OCI-LY7 (cell line): ENCODE data around the gene CENPC. TPM values are rescaled to one million over a fixed set of nuclear protein-coding genes. Genes with fewer than 3 reads are reported as not detected.

ENCODE experiments used
- BruUV-seq: library from RNA; stranded (reverse); fragments of 400-500 nt; replicated peaks from 2 replicates; lab custom pipeline; 2021; lab: Mats Ljungman, UMichigan
- CTCF ChIA-PET: fragments of 300-600 bp; sonication (Branson Sonifier 250); formaldehyde crosslinking; loops from one replicate; lab custom pipeline; 2022; ENCODE audit warnings: antibody characterized with exemption; ENCODE audit not compliant: unreplicated experiment; lab: Charles Lee
- POLR2A ChIA-PET: fragments of 300-600 bp; sonication (Branson Sonifier 250); formaldehyde crosslinking; loops from one replicate; lab custom pipeline; 2022; ENCODE audit warnings: antibody characterized with exemption; lab: Charles Lee
- DNase-seq: peaks from one replicate; pipeline ENCODE4 v3.0.0-alpha.2; 2015; ENCODE audit warnings: low spot score
- H2AFZ ChIP-seq: fragments of 200-600 bp; sonication (generic), shearing (Covaris generic); 2 replicates; pipeline ENCODE4 v1.6.1; 2014; ENCODE audit warnings: mild to moderate bottlenecking, antibody characterized with exemption, low read length, moderate library complexity
- H3K27ac ChIP-seq: fragments of 200-600 bp; sonication (generic); 2 replicates; pipeline ENCODE4 v1.5.1; 2014; ENCODE audit warnings: mixed run types, low read depth, mild to moderate bottlenecking, moderate library complexity, low read length, inconsistent platforms; ENCODE audit not compliant: poor library complexity, severe bottlenecking
- H3K36me3 ChIP-seq: fragments of 200-600 bp; sonication (generic); 2 replicates; pipeline ENCODE4 v1.6.1; 2014; ENCODE audit warnings: mild to moderate bottlenecking, antibody characterized with exemption, low read length, moderate library complexity, mixed read lengths; ENCODE audit not compliant: insufficient read depth
- H3K4me1 ChIP-seq: fragments of 200-600 bp; sonication (generic); 2 replicates; pipeline ENCODE4 v1.5.1; 2014; ENCODE audit warnings: mild to moderate bottlenecking, low read length; ENCODE audit not compliant: insufficient read depth, poor library complexity, severe bottlenecking
- H3K4me2 ChIP-seq: fragments of 200-600 bp; sonication (generic); 2 replicates; pipeline ENCODE4 v1.6.1; 2014; ENCODE audit warnings: mild to moderate bottlenecking, low read length
- H3K4me3 ChIP-seq: fragments of 200-600 bp; sonication (generic); 2 replicates; pipeline ENCODE4 v1.5.1; 2014; ENCODE audit warnings: mild to moderate bottlenecking, low read depth, low read length; ENCODE audit not compliant: poor library complexity, severe bottlenecking
- H3K79me2 ChIP-seq: fragments of 200-600 bp; sonication (generic); 2 replicates; pipeline ENCODE4 v1.6.1; 2016; ENCODE audit warnings: low read depth, mild to moderate bottlenecking, low read length, moderate library complexity, mixed read lengths; ENCODE audit not compliant: insufficient read depth
- H3K9me2 ChIP-seq: fragments of 200-600 bp; sonication (generic); 2 replicates; pipeline ENCODE4 v1.6.1; 2016; ENCODE audit warnings: mild to moderate bottlenecking, low read length, mixed read lengths; ENCODE audit not compliant: insufficient read depth
- H3K9me3 ChIP-seq: fragments of 200-600 bp; sonication (generic); 2 replicates; pipeline ENCODE4 v1.6.1; 2014; ENCODE audit warnings: mild to moderate bottlenecking, mixed run types, low read length, mixed read lengths
- H4K20me1 ChIP-seq: fragments of 200-600 bp; sonication (generic); 2 replicates; pipeline ENCODE4 v1.6.1; 2014; ENCODE audit warnings: mild to moderate bottlenecking, antibody characterized with exemption, low read length, moderate library complexity, mixed read lengths; ENCODE audit not compliant: insufficient read depth
- CTCF ChIP-seq: fragments of 200-600 bp; sonication (generic); conservative IDR thresholded peaks from 2 replicates; pipeline ENCODE4 v1.5.1; 2014; ENCODE audit warnings: mild to moderate bottlenecking, antibody characterized with exemption, low read length, moderate library complexity, mixed read lengths
- EZH2phosphoT487 ChIP-seq: fragments of 200-600 bp; sonication (generic); IDR thresholded peaks from 2 replicates; pipeline ENCODE4 v1.6.1; 2018; ENCODE audit warnings: low read depth, borderline replicate concordance, mild to moderate bottlenecking, mixed run types, antibody characterized with exemption, low read length, moderate library complexity, mixed read lengths
- intact Hi-C: fragments of 100-400 bp; cut with micrococcal nuclease; formaldehyde crosslinking; loops from one replicate; pipeline ENCODE4 v1.10.0; 2022; ENCODE audit not compliant: unreplicated experiment
- total RNA-seq, 2 experiments: library from RNA; depleted of rRNA in 1 of 2; stranded (reverse); fragments of >200 nt in 1 of 2; shearing (Covaris generic) in 1 of 2; gene quantifications; 2 replicates each; pipeline ENCODE4 v1.2.3, GENCODE V29; 2014 to 2022

The CENPC gene
- total RNA-seq, 2 experiments from 2014 or later: 46.2 to 55.4 TPM

GRCh38 chr4:67546004-67546356 is 677 bp upstream of the CENPC start:
- Histone ChIP-seq H3K9me2 (no peaks in the 10 kb centered on the region), H4K20me1 (peaks cover 7% of the 10 kb centered on the region; the same call in 1 of the 2 replicates), H3K79me2 (peaks cover 42% of the 10 kb centered on the region), H3K4me1 (peaks cover 64% of the 10 kb centered on the region), H3K27ac (peak overlapping the region; percentile 87), H3K9me3 (no peaks in the 10 kb centered on the region), H3K36me3 (peaks cover 31% of the 10 kb centered on the region), H3K4me3 (peak overlapping the region; percentile 91), H2AFZ (peak overlapping the region; percentile 90), H3K4me2 (peak overlapping the region; percentile 71)
- TSS peak; percentile 99 for BruUV-seq
- intact Hi-C loops: loop anchor here (10.0 kb wide), 1 partner anchor 799 kb away; no protein-coding TSS in a partner anchor
- TF ChIP-seq EZH2phosphoT487 (no peak), CTCF (no peak)
- CTCF ChIA-PET: interaction anchor here (0.5 to 1.1 kb wide), 4 partner anchors 30 to 365 kb away, joined by 3 to 4 read pairs (median 4); partner anchors contain the start of gene UBA6
- peak; percentile 35 for DNase-seq
- POLR2A ChIA-PET: interaction anchor here (0.8 to 5.8 kb wide), 9 partner anchors 10 to 156 kb away, joined by 3 to 94 read pairs (median 9); partner anchors contain the start of gene STAP1

- H3K79me2 ChIP-seq: peaks cover 48% of the 10 kb centered on the region
- peak overlapping the region; percentile 78 for H3K4me2 ChIP-seq
- H4K20me1 ChIP-seq: peaks cover 7% of the 10 kb centered on the region; the same call in 1 of the 2 replicates
- no peak for DNase-seq
- no peak overlapping the region for H3K27ac ChIP-seq
- no peak overlapping the region for H3K4me3 ChIP-seq
- no peaks in the 10 kb centered on the region for H3K9me2 ChIP-seq
- no peaks in the 10 kb centered on the region for H3K9me3 ChIP-seq
- BruUV-seq: no TSS peak
- H3K36me3 ChIP-seq: peaks cover 70% of the 10 kb centered on the region
- H2AFZ ChIP-seq: no peak overlapping the region
- peaks cover 31% of the 10 kb centered on the region for H3K4me1 ChIP-seq
- TF ChIP-seq CTCF (no peak), EZH2phosphoT487 (no peak)
- POLR2A ChIA-PET: interaction anchor here (0.6 to 5.8 kb wide), 6 partner anchors 14 to 86 kb away, joined by 3 to 94 read pairs (median 4); partner anchors contain the start of gene STAP1
- intact Hi-C loops: loop anchor here (10.0 kb wide), 1 partner anchor 803 kb away; no protein-coding TSS in a partner anchor
- CTCF ChIA-PET: no interaction called here
Measured at GRCh38 chr4:67542076-67542475, 3.2 kb downstream of the CENPC start.

- H3K9me2 ChIP-seq: no peaks in the 10 kb centered on the region
- POLR2A ChIA-PET: interaction anchor here (1.0 to 1.4 kb wide), 3 partner anchors 13 to 47 kb away, joined by 3 read pairs; no protein-coding TSS in a partner anchor
- peaks cover 7% of the 10 kb centered on the region; the same call in 1 of the 2 replicates for H4K20me1 ChIP-seq
- peaks cover 93% of the 10 kb centered on the region for H3K36me3 ChIP-seq
- CTCF ChIA-PET: no interaction called here
- no peak for DNase-seq
- no peak overlapping the region for H3K27ac ChIP-seq
- H3K79me2 ChIP-seq: peaks cover 61% of the 10 kb centered on the region
- peaks cover 19% of the 10 kb centered on the region for H3K4me1 ChIP-seq
- intact Hi-C loops: loop anchor here (10.0 kb wide), 1 partner anchor 805 kb away; no protein-coding TSS in a partner anchor
- H3K4me2 ChIP-seq: no peak overlapping the region
- H3K9me3 ChIP-seq: peaks cover 12% of the 10 kb centered on the region; the same call in 1 of the 2 replicates
- BruUV-seq: no TSS peak
- no peak overlapping the region for H3K4me3 ChIP-seq
- no peak overlapping the region for H2AFZ ChIP-seq
- TF ChIP-seq EZH2phosphoT487 (no peak), CTCF (no peak)
Measured at GRCh38 chr4:67539830-67540229, 5.5 kb downstream of the CENPC start.
